SK-N-SH treated with all-trans-retinoic acid at 6 μM for 48 hours (cell line): ENCODE data around the gene MELK.
"Not testable (repeated sequence)": the region's sequence is repeated elsewhere in the genome, so short reads cannot be mapped to it uniquely, and the experiment has no call there.

ENCODE experiments used
- ARNTL ChIP-seq: fragments of 450-650 bp; formaldehyde crosslinking; IDR thresholded peaks from 2 replicates; pipeline ENCODE4 v1.5.0; 2020; ENCODE audit warnings: low read depth, mild to moderate bottlenecking, moderate library complexity, borderline replicate concordance
- ISL1 ChIP-seq: fragments of 250-450 bp; sonication (Bioruptor Pico); IDR thresholded peaks from 2 replicates; pipeline ENCODE4 v2.1.2; 2022; ENCODE audit warnings: mild to moderate bottlenecking, moderate library complexity
- RARB ChIP-seq: fragments of 250-450 bp; sonication (Bioruptor Pico); IDR thresholded peaks from 2 replicates; pipeline ENCODE4 v1.8.0; 2021; ENCODE audit warnings: mild to moderate bottlenecking, moderate library complexity
- ZC3H10 ChIP-seq: fragments of 250-450 bp; sonication (Bioruptor Pico); IDR thresholded peaks from 2 replicates; pipeline ENCODE4 v1.5.1; 2021; ENCODE audit warnings: mild to moderate bottlenecking, moderate library complexity
- ZFP3 ChIP-seq: fragments of 250-450 bp; sonication (Bioruptor Pico); IDR thresholded peaks from 2 replicates; pipeline ENCODE4 v1.5.0; 2020; ENCODE audit warnings: mild to moderate bottlenecking, moderate library complexity
- ZFP30 ChIP-seq: fragments of 450-650 bp; formaldehyde crosslinking; IDR thresholded peaks from 2 replicates; pipeline ENCODE4 v1.5.0; 2022; ENCODE audit warnings: mild to moderate bottlenecking, moderate library complexity
- ZNF565 ChIP-seq: fragments of 450-650 bp; formaldehyde crosslinking; conservative IDR thresholded peaks from 2 replicates; pipeline ENCODE4 v1.5.0; 2020; ENCODE audit warnings: low read depth, mild to moderate bottlenecking, moderate library complexity
- ZNF70 ChIP-seq: fragments of 450-650 bp; formaldehyde crosslinking; IDR thresholded peaks from 2 replicates; pipeline ENCODE4 v1.5.0; 2020; ENCODE audit warnings: mild to moderate bottlenecking, moderate library complexity
- TF ChIP-seq, protein P1 (sequence below): fragments of 250-450 bp; sonication (Bioruptor Pico); IDR thresholded peaks from 2 replicates; pipeline ENCODE4 v1.8.0; 2020; ENCODE audit warnings: mild to moderate bottlenecking, moderate library complexity, borderline replicate concordance
- TF ChIP-seq, protein P2 (sequence below): fragments of 250-450 bp; sonication (Bioruptor Pico); IDR thresholded peaks from 2 replicates; pipeline ENCODE4 v1.5.1; 2020; ENCODE audit warnings: low read depth, mild to moderate bottlenecking, moderate library complexity
- TF ChIP-seq, protein P3 (sequence below): fragments of 250-450 bp; sonication (Bioruptor Pico); IDR thresholded peaks from 2 replicates; pipeline ENCODE4 v1.5.0; 2020; ENCODE audit warnings: mild to moderate bottlenecking, moderate library complexity

DNA sequence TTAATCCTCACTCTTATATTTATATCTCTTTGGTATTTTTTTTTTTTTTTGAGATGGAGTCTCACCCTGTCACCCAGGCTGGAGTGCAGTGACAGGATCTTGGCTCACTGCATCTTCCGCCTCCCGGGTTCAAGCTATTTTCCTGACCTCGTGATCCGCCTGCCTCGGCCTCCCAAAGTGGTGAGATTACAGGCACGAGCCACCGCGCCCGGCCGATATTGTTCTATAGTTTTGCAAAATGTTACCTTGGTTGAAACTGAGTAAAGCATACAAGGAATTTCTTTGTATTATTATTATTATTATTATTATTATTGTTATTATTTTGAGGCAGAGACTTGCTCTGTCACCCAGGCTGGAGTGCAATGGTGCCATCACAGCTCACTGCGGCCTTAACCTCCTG is 9.9 kb upstream of the MELK start:
- TF ChIP-seq ZC3H10 (CRISPR knock-in tag); ZFP30; ISL1; ZFP3; ARNTL (CRISPR knock-in tag); ZNF70 (CRISPR knock-in tag); ZNF565 (CRISPR knock-in tag); RARB (CRISPR knock-in tag): not testable (repeated sequence)
- TF ChIP-seq, protein P1, sequence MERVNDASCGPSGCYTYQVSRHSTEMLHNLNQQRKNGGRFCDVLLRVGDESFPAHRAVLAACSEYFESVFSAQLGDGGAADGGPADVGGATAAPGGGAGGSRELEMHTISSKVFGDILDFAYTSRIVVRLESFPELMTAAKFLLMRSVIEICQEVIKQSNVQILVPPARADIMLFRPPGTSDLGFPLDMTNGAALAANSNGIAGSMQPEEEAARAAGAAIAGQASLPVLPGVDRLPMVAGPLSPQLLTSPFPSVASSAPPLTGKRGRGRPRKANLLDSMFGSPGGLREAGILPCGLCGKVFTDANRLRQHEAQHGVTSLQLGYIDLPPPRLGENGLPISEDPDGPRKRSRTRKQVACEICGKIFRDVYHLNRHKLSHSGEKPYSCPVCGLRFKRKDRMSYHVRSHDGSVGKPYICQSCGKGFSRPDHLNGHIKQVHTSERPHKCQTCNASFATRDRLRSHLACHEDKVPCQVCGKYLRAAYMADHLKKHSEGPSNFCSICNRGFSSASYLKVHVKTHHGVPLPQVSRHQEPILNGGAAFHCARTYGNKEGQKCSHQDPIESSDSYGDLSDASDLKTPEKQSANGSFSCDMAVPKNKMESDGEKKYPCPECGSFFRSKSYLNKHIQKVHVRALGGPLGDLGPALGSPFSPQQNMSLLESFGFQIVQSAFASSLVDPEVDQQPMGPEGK (CRISPR knock-in tag), result not testable (repeated sequence)
- TF ChIP-seq, protein P2, sequence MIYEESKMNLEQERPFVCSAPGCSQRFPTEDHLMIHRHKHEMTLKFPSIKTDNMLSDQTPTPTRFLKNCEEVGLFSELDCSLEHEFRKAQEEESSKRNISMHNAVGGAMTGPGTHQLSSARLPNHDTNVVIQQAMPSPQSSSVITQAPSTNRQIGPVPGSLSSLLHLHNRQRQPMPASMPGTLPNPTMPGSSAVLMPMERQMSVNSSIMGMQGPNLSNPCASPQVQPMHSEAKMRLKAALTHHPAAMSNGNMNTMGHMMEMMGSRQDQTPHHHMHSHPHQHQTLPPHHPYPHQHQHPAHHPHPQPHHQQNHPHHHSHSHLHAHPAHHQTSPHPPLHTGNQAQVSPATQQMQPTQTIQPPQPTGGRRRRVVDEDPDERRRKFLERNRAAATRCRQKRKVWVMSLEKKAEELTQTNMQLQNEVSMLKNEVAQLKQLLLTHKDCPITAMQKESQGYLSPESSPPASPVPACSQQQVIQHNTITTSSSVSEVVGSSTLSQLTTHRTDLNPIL (CRISPR knock-in tag), result not testable (repeated sequence)
- TF ChIP-seq, protein P3, sequence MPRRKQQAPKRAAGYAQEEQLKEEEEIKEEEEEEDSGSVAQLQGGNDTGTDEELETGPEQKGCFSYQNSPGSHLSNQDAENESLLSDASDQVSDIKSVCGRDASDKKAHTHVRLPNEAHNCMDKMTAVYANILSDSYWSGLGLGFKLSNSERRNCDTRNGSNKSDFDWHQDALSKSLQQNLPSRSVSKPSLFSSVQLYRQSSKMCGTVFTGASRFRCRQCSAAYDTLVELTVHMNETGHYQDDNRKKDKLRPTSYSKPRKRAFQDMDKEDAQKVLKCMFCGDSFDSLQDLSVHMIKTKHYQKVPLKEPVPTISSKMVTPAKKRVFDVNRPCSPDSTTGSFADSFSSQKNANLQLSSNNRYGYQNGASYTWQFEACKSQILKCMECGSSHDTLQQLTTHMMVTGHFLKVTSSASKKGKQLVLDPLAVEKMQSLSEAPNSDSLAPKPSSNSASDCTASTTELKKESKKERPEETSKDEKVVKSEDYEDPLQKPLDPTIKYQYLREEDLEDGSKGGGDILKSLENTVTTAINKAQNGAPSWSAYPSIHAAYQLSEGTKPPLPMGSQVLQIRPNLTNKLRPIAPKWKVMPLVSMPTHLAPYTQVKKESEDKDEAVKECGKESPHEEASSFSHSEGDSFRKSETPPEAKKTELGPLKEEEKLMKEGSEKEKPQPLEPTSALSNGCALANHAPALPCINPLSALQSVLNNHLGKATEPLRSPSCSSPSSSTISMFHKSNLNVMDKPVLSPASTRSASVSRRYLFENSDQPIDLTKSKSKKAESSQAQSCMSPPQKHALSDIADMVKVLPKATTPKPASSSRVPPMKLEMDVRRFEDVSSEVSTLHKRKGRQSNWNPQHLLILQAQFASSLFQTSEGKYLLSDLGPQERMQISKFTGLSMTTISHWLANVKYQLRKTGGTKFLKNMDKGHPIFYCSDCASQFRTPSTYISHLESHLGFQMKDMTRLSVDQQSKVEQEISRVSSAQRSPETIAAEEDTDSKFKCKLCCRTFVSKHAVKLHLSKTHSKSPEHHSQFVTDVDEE (CRISPR knock-in tag), result not testable (repeated sequence)
